Ascending aorta (tissue), 2 donors: ENCODE data around the gene MATCAP1. TPM values are rescaled to one million over a fixed set of nuclear protein-coding genes. Genes with fewer than 3 reads are reported as not detected.
A peak's percentile ranks its signal among the peaks of the same experiment; 100 is the strongest.

Experiments
- DNase-seq, 2 donors: peaks; one replicate each; pipeline ENCODE4 v3.0.0-alpha.2; 2019; ENCODE audit warnings: low spot score in 2 of 2
- H3K27ac ChIP-seq, 2 donors: fragments of 200-600 bp; sonication (generic); one replicate each; pipeline ENCODE4 v1.5.1; 2016 to 2017; ENCODE audit warnings: mild to moderate bottlenecking in 1 of 2
- H3K27me3 ChIP-seq: fragments of 200-600 bp; sonication (generic); one replicate; pipeline ENCODE4 v1.5.1; 2017
- H3K36me3 ChIP-seq, 2 donors: fragments of 200-600 bp; sonication (generic); one replicate each; pipeline ENCODE4 v1.5.1; 2016
- H3K4me1 ChIP-seq, 2 donors: fragments of 200-600 bp; sonication (generic); one replicate each; pipeline ENCODE4 v1.5.1; 2016 to 2017; ENCODE audit warnings: mild to moderate bottlenecking in 1 of 2
- H3K4me3 ChIP-seq, 2 donors: fragments of 200-600 bp; sonication (generic); one replicate each; pipeline ENCODE4 v1.5.1; 2016 to 2017; ENCODE audit warnings: mild to moderate bottlenecking in 1 of 2
- H3K9me3 ChIP-seq, 2 donors: fragments of 200-600 bp; sonication (generic); one replicate each; pipeline ENCODE4 v1.5.1; 2016
- intact Hi-C: fragments of 100-400 bp; cut with DNase I; formaldehyde crosslinking; loops from one replicate; pipeline ENCODE4 v1.15.1; 2023
- total RNA-seq: library from RNA; depleted of rRNA; stranded (reverse); fragments of >200 nt; gene quantifications from one replicate; pipeline ENCODE4 v1.1.0, GENCODE V29; 2016
- TF ChIP-seq, protein P1 (sequence below), 3 experiments: fragments of 200-600 bp in 2 of 3; fragments of 450-650 bp in 1 of 3; sonication (generic) in 2 of 3; IDR thresholded peaks; one replicate each; pipeline ENCODE4 v1.5.1; 2016 to 2019; ENCODE audit warnings: antibody characterized with exemption in 3 of 3, mild to moderate bottlenecking in 1 of 3, moderate library complexity in 1 of 3

The MATCAP1 gene
- total RNA-seq, 1 donor from 2014 or later, result 18.9 TPM

GRCh38 chr16:67158637-67159600 is 24.8 kb downstream of the MATCAP1 start:
- Histone ChIP-seq H3K27me3 (no peaks in the 10 kb centered on the region), H3K4me1 (peaks cover 9 to 38% of the 10 kb centered on the region in 2 donors), H3K9me3 (no peaks in the 10 kb centered on the region), H3K36me3 (no peaks in the 10 kb centered on the region), H3K27ac (peak overlapping the region; percentile 68 to 80), H3K4me3 (peak overlapping the region; percentile 82 to 89)
- TF ChIP-seq, protein P1, sequence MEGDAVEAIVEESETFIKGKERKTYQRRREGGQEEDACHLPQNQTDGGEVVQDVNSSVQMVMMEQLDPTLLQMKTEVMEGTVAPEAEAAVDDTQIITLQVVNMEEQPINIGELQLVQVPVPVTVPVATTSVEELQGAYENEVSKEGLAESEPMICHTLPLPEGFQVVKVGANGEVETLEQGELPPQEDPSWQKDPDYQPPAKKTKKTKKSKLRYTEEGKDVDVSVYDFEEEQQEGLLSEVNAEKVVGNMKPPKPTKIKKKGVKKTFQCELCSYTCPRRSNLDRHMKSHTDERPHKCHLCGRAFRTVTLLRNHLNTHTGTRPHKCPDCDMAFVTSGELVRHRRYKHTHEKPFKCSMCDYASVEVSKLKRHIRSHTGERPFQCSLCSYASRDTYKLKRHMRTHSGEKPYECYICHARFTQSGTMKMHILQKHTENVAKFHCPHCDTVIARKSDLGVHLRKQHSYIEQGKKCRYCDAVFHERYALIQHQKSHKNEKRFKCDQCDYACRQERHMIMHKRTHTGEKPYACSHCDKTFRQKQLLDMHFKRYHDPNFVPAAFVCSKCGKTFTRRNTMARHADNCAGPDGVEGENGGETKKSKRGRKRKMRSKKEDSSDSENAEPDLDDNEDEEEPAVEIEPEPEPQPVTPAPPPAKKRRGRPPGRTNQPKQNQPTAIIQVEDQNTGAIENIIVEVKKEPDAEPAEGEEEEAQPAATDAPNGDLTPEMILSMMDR (IDR thresholded peaks at IDR 0.05), result no peak
- intact Hi-C loops, result loop anchor here (1.0 to 5.0 kb wide), 3 partner anchors 15 to 162 kb away; partner anchors contain the start of gene CBFB
- no peak for DNase-seq

DNA sequence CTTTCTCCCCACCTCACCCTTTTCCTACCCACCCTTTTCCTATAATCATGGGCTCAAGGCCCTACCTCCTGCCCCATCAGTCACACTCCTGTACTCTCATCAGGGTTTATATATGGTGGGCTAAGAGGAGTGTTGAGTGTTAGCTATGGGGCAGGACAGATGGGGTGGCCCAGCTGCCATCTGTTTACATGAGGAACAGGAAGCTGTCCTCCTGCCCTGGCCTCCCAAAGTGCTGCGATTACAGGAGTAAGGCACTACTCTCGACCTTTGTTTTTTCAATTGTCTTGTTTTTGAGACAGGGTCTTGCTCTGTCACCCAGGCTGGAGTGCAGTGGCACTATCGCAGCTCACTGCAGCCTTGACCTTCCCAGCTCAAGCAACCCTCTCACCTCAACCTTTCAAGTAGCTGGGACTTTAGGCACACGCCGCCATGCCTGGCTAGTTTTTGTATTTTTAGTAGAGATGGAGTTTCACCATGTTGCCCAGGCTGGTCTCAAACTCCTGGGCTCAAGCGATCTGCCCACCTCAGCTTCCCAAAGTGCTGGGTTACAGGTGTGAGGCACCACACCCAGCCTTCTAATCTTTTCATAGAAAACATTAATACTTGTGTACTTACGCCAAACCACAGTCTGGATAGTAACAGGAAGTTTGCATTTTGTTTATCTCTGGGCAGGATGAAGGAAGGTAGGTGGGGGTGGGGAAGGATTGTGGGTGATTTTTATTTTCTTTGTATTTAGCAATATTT is 25.7 kb downstream of the MATCAP1 start:
- TF ChIP-seq, protein P1 (IDR thresholded peaks at IDR 0.05), result no peak
- Histone ChIP-seq H3K4me1 (peaks cover 3 to 29% of the 10 kb centered on the region in 2 donors), H3K27me3 (no peaks in the 10 kb centered on the region), H3K36me3 (no peaks in the 10 kb centered on the region), H3K27ac (peak overlapping the region in 1 of 2 donors; percentile 68), H3K9me3 (no peaks in the 10 kb centered on the region), H3K4me3 (no peak overlapping the region)
- DNase-seq, result no peak
- intact Hi-C loops, result loop anchor here (5.0 kb wide), 2 partner anchors 131 to 161 kb away; partner anchors contain the start of gene CBFB

DNA sequence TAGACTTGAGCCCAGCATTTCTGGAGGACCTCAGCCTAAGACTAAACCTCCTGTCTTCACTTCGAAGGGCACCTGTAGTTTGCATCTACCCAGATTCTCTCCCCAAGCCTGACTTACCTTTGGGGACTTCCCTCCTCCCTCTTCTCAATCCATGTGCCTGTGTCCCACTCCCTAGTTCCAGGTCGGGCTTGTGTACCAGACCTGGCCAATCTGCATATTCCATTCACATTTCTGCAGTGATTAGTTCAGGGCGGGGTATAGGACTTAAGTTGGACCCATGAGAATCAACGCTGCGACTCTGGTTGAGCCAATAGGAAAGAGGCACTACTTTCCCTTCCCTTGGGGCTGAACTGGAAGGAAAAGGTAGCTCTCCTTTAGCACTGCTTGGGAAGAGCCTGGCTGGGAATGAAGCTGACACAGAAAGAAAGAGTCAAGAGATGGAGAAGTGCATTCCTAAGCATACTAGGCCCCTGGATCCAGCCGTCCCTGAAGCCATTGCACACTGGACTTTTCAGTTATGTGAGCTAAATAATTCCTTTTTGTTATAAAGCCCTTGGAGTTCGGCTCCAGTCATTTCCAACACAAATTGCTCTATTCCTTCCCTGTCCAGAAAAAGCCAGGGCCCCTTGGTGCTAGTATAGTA is 26.5 kb downstream of the MATCAP1 start:
- TF ChIP-seq, protein P1 (IDR thresholded peaks at IDR 0.05), result no peak
- Histone ChIP-seq H3K27ac (no peak overlapping the region), H3K36me3 (no peaks in the 10 kb centered on the region), H3K4me3 (no peak overlapping the region), H3K4me1 (peaks cover 0 to 21% of the 10 kb centered on the region in 2 donors), H3K27me3 (no peaks in the 10 kb centered on the region), H3K9me3 (no peaks in the 10 kb centered on the region)
- DNase-seq, result no peak
- intact Hi-C loops, result loop anchor here (5.0 kb wide), 2 partner anchors 130 to 160 kb away; partner anchors contain the start of gene CBFB

GRCh38 chr16:67156143-67156844 is 27.5 kb downstream of the MATCAP1 start:
- Histone ChIP-seq H3K4me1 (peaks cover 0 to 18% of the 10 kb centered on the region in 2 donors), H3K27ac (no peak overlapping the region), H3K36me3 (no peaks in the 10 kb centered on the region), H3K4me3 (no peak overlapping the region), H3K9me3 (no peaks in the 10 kb centered on the region), H3K27me3 (no peaks in the 10 kb centered on the region)
- TF ChIP-seq, protein P1 (IDR thresholded peaks at IDR 0.05), result no peak
- no peak for DNase-seq
- intact Hi-C loops, result loop anchor here (5.0 kb wide), 2 partner anchors 129 to 159 kb away; partner anchors contain the start of gene CBFB
